Epithelial cell of proximal tubule (primary cell): ENCODE data around the gene MUC4. TPM values are rescaled to one million over a fixed set of nuclear protein-coding genes. Genes with fewer than 3 reads are reported as not detected.
"Not testable (repeated sequence)": the region's sequence is repeated elsewhere in the genome, so short reads cannot be mapped to it uniquely, and the experiment has no call there.

Experiments used
- DNase-seq: peaks from one replicate; pipeline ENCODE4 v3.0.0-alpha.2; 2011; ENCODE audit warnings: low read depth
- H3K4me3 ChIP-seq: 2 replicates; pipeline ENCODE4 v1.5.1; 2011; ENCODE audit warnings: low read depth, mild to moderate bottlenecking, low read length
- CTCF ChIP-seq: conservative IDR thresholded peaks from 2 replicates; pipeline ENCODE4 v1.5.1; 2012; ENCODE audit warnings: low read depth, mild to moderate bottlenecking, low read length
- total RNA-seq: library from RNA; depleted of rRNA; stranded (reverse); fragments of >200 nt; gene quantifications from 2 replicates; pipeline ENCODE4 v1.2.3, GENCODE V29; 2015

MUC4 gene
- total RNA-seq, 1 donor from 2014 or later, result 0.52 TPM

- TF ChIP-seq CTCF, result no peak
- H3K4me3 ChIP-seq, result no peak overlapping the region
- DNase-seq, result no peak
These were observed 24.1 kb upstream of the MUC4 start for GRCh38 chr3:195835791-195836190.

- DNase-seq, result no peak
- no peak overlapping the region for H3K4me3 ChIP-seq
- TF ChIP-seq CTCF, result no peak
These were observed 23.2 kb upstream of the MUC4 start for GRCh38 chr3:195834675-195835583.

- TF ChIP-seq CTCF, result no peak
- no peak for DNase-seq
- H3K4me3 ChIP-seq, result no peak overlapping the region
These were observed 18.1 kb upstream of the MUC4 start for GRCh38 chr3:195829897-195830254.

- no peak for DNase-seq
- no peak for TF ChIP-seq CTCF
These were observed 17.0 kb upstream of the MUC4 start for GRCh38 chr3:195828762-195829161.

GRCh38 chr3:195825857-195826804 lies 14.4 kb upstream of the MUC4 start:
- DNase-seq, result no peak
- no peak overlapping the region for H3K4me3 ChIP-seq
- TF ChIP-seq CTCF, result no peak

More at GRCh38 chr3:195828762-195829161, 17.0 kb upstream of the MUC4 start:
- no peak overlapping the region for H3K4me3 ChIP-seq

- no peak for TF ChIP-seq CTCF
- no peak for DNase-seq
- no peak overlapping the region for H3K4me3 ChIP-seq
These were observed 13.5 kb upstream of the MUC4 start for GRCh38 chr3:195825191-195825588.

GRCh38 chr3:195824425-195825190 lies 12.9 kb upstream of the MUC4 start:
- not testable (repeated sequence) for H3K4me3 ChIP-seq, DNase-seq
